ENCODE measurements around the gene COX11.

Gene COX11

DNA sequence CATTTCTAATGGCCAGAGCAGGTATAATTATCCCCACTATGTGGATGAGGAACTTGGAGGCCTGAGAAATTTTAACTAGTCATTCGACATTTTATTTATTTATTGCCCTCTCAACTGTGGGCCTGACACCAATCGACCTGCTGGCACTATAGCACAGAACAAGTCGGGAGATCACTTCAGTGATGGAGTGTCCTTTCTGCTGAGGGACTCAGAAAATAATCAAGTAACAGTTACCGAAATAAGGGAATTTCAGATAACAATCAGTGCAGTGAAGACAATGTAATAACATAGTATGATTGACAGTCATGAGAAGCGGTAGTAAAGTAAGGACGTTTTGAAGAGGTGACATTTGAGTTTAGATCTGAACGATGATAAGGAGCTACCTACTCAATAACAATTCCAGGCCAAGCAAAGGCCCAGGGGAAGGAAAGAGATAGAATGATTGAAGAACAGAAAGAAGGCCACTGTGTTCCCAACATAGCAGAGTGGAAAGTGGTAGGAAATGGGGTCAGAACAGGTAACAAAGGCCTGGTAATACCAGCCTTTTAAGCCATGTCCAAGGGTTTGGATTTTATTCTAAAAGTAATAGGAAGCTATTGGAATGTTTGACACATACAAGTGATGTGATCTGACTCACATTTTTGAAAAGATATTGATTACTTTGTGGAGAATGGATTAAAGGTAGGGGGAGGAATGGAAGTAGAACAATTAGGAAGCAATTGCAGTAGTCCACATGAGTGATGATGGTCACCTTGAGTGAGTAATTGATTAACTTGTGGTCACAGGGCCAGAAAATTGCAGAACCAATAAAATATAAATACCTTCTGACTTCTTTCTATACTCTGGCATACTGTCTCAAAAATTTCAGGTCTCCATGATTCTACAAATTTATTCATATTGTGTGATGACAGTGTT, 1.5 kb upstream of the COX11 start:
- in situ Hi-C loops (cut with MboI; ENCODE audit: low sequenced_read_pairs), result no loop called here

DNA sequence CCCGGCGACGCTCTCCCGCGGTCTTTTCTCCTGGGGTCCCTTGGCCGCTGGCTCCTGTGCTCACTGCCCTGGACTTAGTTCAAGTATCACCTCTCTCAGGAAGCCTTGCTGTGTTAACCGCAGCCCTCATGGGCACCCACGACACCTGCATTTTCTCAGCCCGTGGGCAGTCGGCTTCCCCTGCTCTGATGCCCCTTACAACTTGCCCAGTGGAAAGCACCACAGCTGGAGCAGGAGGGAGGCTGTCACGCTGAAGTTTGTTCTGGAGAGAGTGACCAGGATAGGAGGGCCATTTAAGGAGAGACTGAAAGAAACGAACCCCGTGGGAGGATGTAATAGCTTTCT, 506 bp upstream of the COX11 start:
- in situ Hi-C loops (cut with MboI; ENCODE audit: low sequenced_read_pairs), result no loop called here

DNA sequence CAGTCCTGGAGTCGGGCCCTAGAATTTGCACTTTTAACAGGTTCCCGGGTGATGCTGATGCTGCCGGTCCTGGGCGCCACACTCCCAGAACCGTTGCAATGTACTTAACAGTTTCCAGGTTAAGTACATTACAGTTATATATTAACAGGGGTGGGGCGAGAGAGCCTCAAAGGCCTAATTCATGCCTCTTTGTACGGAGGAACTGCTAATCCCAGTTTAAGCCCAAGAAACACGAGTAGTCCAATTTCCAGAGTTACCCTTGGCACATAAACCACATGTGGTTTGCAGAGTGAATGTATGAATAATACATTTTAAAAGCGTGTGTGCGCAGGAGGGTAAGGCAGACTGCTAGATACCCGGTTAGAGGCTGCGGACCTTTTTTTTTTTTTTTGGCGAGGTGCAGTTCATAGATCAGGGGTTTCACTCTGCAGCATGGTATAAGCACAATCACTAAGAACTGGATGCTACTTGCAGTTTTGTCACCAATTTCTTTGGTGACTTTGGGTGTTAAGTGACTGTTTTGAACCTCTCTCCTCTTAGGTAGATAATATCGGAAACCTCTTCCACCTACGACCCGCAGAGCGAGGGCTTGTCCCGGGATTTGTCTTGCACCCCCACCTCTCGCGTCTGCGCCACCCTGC, 713 bp downstream of the COX11 start:
- in situ Hi-C loops (cut with MboI; ENCODE audit: low sequenced_read_pairs), result no loop called here

DNA sequence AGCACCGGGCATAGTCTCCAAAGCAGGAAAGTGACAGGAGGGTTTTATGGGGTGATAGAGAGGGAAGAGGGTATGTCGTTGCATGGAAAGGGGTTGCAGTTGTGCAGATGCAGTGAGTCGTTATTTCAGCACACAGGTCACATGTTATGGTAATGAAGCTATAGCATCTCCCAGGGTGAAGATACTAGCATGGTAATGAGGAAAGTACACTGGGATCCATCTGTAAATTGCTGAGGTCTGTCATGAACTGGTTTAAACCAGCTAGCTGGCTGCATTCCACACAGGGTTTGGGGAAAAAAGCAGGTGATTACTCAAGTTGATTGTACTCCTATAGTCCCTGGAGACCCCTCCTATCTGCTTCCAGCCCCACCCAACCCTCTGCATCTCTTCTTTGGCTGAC, 11.7 kb downstream of the COX11 start:
- in situ Hi-C loops (cut with MboI; ENCODE audit: low sequenced_read_pairs), result no loop called here

DNA sequence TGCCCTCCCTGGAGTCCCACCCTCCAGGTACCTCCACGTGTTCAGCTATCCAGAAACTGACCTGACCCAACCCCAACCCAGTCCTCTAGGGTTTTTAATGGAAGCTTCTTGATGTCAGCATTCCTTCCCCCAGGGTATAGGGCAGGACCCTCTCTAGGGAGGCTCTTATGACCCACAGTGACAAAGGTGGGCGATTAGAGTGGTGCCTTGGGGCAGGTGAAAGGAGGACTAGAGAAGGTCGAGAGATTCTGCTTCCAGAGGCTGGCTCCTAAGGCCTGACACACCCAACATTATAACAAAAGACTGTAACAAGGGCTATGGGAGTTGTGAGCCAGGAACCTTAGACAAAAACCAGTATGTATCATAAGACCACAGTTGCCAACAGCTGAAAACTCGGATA, 17.2 kb downstream of the COX11 start:
- in situ Hi-C loops (cut with MboI; ENCODE audit: low sequenced_read_pairs), result no loop called here

DNA sequence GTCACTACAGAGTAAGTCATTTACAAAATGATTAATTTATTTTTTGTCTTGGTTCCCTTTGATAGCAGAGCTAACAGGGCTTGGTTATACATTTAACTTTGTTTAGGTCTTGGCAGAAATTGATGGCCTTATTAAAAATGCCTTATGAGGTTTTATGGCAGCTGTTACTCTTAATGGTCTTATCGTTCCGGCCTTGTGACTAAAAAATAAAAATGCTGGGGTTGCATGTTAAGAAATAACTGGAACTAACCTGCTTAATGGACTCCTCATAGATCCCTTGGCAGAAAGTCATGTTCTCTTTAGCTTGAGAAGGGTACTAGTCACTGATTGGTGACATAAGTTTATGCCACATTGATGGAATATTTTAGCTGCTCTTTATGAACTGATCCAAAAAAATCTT, 18.3 kb downstream of the COX11 start:
- in situ Hi-C loops (cut with MboI; ENCODE audit: low sequenced_read_pairs), result no loop called here

DNA sequence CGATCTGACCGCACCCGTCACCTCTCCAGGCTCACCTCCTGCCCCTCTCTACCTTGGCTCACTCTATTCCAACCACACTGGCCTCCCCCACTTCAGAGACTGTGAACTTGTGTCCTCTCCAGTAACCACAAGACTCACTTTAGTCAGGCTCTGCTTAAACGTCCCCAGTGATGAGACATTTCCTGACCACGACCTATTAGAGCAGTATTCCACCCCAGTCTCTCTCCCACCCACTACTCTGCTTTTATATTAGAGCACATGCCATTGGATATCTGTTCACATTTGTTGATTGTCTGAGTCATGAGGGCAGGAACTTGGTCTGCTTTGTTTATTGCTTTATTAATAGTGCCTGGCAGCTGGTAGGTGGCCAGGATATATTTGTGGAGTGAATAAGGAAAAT, 20.1 kb downstream of the COX11 start:
- in situ Hi-C loops (cut with MboI; ENCODE audit: low sequenced_read_pairs), result no loop called here

DNA sequence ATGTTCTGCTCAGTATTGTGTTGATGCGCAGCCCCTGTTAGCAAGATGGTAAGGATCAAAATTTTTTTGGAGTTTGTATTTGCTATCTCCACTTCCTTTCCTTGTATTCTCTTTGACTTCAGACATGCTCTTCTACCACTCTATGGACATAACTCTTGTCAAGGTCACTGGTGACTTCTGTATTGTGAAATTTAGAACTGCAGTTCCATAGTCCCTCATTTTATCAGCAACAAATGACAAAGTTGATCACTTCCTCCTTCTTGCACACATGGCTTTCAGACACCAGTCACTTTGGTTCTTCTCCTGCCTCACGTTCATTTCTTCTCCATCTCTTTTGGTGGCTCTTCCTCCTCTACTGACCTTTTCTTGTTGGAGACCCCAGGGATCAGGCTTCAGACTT, 21.1 kb downstream of the COX11 start:
- in situ Hi-C loops (cut with MboI; ENCODE audit: low sequenced_read_pairs), result no loop called here

DNA sequence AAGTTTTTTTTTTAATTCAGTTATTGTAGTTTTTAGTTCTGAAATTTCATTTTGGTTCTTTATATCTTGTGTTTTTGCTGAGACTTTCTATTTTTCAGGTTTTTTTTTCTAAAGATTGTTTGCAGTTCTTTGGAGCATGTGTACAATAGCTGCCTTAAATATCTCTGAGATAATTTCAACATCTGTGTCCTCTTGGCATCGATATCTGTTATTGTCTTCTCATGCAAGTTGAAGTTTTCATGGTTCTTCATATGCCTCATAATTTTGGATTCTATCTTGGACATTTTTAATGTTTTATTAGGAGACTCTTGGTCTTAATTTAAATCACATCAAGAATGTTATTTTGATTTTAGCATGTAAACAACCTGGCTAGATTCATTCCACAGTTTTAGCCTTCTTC, 22.8 kb downstream of the COX11 start:
- in situ Hi-C loops (cut with MboI; ENCODE audit: low sequenced_read_pairs), result no loop called here

DNA sequence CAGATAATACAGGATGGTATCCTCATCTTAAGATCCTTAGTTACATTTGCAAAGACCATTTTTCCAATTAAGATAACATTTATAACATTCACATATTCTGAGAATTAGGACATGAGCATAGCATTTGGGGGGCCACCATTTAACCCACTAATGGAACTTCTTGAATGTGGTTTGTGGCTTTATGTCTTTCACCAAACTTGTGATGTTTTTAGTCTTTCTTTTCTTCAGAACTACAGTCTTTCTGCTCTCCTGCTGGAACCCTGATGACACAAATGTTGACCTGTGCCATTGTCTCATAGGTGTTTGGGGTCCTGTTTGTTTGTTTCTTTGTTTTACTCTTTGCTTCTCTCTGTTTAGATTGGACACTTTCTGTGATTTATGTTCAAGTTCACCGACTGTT, 23.2 kb downstream of the COX11 start:
- in situ Hi-C loops (cut with MboI; ENCODE audit: low sequenced_read_pairs), result no loop called here

DNA sequence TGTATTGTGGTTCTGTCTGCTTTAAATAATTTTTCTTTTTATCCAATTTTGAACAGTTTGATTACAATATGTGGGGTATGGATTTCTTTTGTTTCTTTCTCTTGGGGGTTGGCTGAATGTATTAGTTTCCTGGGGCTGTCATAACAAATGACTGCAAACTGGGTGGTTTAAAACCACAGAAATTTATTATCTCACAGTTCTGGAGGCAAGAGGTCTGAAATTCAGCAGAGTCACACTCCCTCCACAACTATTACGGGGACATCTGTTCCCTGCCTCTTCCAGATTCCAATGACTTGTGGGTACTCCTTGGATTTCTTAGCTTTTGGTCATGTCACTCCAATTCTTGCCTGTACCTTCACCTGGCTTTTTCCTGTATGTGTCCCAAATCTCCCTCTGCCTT, 23.7 kb downstream of the COX11 start:
- in situ Hi-C loops (cut with MboI; ENCODE audit: low sequenced_read_pairs), result no loop called here

DNA sequence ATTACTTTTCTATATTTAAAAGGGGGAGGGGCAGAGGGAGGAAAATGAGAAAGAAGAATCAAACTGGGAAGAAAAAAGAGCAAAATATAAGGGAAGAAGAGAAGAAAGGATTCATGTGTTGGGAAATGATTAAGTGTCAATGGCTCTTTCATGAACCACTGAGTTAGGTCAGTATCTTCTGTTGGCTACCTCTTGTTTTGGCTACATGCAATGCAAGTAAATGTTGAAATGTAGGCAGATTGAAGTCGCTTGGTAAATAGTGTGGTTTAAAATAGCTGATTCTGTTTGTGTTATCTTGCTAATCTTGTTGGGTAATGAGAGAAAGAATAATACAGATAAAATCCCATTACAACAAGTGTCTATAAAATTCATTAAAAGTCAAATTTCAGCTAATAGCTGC, 27.2 kb downstream of the COX11 start:
- in situ Hi-C loops (cut with MboI; ENCODE audit: low sequenced_read_pairs), result no loop called here

DNA sequence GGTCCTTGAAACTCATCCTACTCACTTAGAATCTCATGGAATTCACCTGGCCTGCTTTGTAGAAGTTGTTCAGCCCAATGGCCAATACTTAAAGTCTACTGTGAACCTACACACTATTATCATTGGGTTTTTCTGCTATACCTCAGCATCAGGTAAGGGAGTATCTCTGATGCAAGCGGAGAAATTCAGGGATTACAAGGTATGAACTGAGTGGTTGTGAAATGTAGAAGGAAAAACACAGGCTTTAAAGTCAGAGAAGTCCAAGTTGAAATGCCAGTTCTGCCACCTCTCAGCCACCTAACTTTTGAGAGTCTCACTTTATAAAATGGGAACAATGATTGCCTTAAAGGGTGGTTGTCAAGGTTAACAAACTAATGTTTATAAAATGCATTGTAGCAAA, 31.0 kb downstream of the COX11 start:
- in situ Hi-C loops (cut with MboI; ENCODE audit: low sequenced_read_pairs), result no loop called here

DNA sequence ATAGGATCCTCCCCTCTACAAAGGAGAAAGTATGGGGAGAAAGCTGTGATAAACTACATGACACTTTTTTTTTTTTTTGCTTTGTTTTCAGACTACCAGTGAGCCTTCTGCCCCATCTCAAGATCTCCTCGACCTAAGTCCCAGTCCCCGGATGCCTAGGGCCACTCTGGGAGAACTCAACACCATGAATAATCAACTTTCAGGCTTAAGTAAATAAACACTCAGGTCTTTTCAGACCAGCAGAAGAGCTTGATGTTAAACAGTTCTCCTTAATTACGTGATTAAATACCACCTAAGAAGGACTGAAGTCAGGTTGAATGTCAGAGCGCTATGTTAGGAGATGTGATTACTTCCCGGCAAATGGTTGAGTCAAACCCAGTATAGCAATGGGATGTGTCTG, 31.4 kb downstream of the COX11 start:
- in situ Hi-C loops (cut with MboI; ENCODE audit: low sequenced_read_pairs), result no loop called here

DNA sequence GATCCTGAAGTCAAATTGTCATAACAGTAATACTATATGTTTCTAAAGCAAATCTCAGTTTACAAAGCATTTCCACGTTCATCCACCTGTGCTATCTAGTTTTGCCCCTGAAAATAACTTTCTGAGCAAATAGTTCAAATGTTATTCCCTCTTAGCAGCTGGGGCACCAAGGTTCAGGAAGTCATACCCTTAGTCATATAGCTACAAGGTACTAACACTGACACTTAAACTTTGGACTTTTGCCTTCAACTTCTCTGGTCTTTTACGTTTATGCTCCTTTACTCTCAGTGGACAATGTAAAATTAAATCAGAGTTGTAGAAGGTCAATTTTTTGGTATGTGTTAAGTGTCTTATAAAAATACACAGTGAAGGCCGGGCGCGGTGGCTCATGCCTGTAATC, 33.0 kb downstream of the COX11 start:
- in situ Hi-C loops (cut with MboI; ENCODE audit: low sequenced_read_pairs), result no loop called here

DNA sequence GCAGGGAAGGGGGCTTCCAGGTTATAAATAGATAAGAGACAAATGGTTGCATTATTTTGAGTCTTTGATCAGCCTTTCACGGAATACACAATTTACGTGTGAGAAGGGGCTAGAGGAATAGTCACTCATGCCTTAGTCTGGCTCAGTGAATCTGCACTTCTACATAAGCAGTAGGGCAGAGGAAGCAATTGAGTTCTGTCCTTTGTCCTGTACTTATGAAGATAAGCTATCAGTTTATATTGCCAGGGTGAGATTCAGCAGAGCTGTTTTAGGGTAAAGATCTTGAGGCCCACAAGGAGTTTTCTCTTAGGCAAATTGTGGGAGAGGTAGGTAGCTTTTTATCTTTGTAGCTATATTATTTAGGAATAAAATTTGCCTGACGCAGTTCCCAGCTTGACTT, 34.5 kb downstream of the COX11 start:
- in situ Hi-C loops (cut with MboI; ENCODE audit: low sequenced_read_pairs), result no loop called here

DNA sequence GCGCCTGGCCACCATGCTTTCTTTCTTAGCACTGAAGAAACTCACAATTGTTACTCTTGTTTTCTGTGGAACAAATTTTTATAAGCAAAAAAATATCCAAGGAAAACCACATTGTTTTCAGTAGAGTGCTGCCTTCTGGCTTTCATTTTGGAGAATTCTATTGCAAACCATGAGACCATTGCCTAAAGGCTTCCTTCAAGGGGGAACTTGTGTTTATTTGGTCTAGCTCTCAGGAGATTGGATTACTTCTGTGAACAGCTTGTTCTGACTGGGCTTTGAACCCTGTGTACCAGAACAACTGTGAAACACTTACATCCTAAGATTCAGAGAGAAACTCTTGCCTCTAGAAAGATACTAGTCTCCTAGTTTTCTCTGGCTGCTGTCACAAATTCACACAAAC, 35.7 kb downstream of the COX11 start:
- in situ Hi-C loops (cut with MboI; ENCODE audit: low sequenced_read_pairs), result no loop called here

DNA sequence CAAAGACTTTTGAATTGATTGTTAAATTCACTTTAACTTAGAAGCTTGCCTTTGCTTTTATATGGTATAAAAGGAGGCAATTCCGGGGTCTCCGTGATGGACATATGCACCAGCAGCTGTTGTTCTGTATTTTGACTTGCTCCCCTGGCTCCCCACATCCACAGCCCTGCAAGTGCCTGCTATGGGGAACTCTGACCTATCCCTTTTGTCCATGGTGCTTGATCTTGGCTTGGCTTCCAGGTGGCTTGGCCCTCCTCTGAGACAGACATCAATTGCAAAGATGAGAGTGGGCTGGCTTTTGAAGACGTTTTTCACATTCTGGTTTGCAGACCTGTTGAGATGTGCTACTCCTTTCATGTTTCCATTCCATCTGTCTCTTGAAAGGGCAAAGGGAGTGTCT, 40.9 kb downstream of the COX11 start:
- in situ Hi-C loops (cut with MboI; ENCODE audit: low sequenced_read_pairs), result no loop called here

DNA sequence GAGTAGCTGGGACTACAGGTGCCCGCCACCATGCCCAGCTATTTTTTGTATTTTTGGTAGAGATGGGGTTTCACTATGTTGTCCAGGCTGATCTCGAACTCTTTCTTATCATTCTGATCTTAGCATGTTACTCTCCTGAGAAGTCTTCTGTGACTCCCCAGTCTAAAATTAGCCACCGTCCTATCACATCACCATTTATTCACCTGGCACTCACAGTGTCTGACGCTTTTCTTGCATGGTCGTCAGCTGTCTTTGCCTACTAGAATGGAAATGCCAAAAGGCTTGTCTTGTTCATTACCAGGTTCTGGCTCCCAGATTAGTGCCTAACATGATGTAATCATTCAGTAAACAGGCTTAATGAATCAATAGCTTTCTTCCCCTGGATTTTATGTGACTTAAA, 44.0 kb downstream of the COX11 start:
- in situ Hi-C loops (cut with MboI; ENCODE audit: low sequenced_read_pairs), result no loop called here

DNA sequence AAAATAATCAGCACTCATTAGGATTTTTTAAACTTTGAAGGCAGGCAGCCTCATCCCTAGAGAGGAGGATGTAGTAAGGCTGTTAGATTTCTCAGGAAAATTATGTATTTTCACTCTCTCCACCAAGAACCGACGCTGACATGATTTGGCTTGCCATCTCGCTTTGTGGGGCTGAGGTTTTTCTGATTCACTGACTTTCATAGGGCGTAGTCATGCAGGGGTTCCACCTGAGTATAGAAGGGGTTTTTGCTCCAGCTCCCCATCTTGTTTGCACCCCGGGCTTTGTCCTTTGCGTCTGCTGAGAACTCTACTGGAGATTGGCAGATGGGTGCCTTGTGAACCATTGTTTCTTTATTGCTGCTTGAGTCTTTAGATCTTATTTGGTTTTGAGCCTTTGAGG, 47.6 kb downstream of the COX11 start:
- in situ Hi-C loops (cut with MboI; ENCODE audit: low sequenced_read_pairs), result no loop called here

DNA sequence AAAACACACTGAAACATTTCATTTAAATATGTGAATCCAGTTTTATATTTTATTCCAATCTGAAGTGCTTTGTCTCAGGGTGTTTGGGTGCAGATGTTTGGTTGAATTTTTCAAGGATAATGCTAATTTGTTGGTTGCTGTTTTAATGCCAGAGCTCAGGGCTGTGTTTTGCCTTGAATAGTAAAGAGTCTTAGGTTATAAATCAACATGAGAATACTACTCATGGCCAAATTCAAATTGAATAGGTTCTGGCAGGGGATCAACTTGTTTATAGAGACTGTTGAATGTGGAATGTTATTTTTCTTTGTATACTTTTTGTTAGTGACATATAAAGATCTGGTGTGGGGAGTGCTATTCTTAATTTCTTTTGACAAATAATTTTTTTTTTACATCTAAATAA, 49.0 kb downstream of the COX11 start:
- in situ Hi-C loops (cut with MboI; ENCODE audit: low sequenced_read_pairs), result no loop called here

DNA sequence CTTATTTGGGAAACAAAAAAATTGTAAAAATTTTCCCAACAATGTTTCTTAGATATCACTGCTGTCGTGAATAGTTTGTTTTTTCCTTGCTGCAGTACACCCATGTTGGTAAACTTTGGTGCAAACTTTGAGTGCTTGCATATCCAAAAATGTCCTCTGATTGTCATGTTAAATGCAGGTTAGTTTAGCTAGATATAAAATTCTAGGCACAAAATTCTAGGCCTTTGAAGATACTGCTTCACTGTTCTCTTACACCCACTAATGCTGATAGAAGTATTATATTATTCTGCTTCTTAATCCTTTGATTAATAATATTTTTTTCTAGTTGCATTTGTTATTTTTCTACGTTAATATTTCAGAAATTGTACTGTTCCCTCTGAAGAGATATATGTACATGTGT, 51.7 kb downstream of the COX11 start:
- in situ Hi-C loops (cut with MboI; ENCODE audit: low sequenced_read_pairs), result no loop called here
